Spleen (tissue), 7 donors: ENCODE data around the gene NCOA3.

Experiments used
- CTCF ChIP-seq, 11 experiments: fragments of 200-600 bp in 7 of 11; fragments of 450-650 bp in 4 of 11; sonication (generic) in 4 of 11; IDR thresholded peaks in 8 of 11; conservative IDR thresholded peaks in 3 of 11; 1 replicate in 7 of 11; 2 replicates in 4 of 11; pipeline versions ENCODE4 v1.4.0 to v1.8.0; 2016 to 2021; ENCODE audit warnings: antibody characterized with exemption in 11 of 11, inconsistent platforms in 4 of 11, mild to moderate bottlenecking in 1 of 11
- POLR2A ChIP-seq, 3 donors: fragments of 450-650 bp; IDR thresholded peaks; one replicate each; pipeline ENCODE4 v1.5.1; 2017; ENCODE audit warnings: antibody characterized with exemption in 3 of 3, mild to moderate bottlenecking in 1 of 3
- donor health status: DM: no; HTN: no; CAD: no; lungs with moderate emphysema.
- donor health status: DM: no; HTN: no; CAD: no.
- donor health status: DM: no; HTN: no; CAD: no.

- no peak for TF ChIP-seq POLR2A (IDR thresholded peaks at IDR 0.05)
- no peak for TF ChIP-seq CTCF (IDR thresholded peaks at IDR 0.05 in 8 of 11, conservative IDR thresholded peaks at IDR 0.05 in 3 of 11)
Measured at GRCh38 chr20:47543006-47543431, 41.3 kb downstream of the NCOA3 start.
